K562 (cell line): Measurements from ENCODE around the gene C2CD2L.

Source experiments
- NRF1 ChIP-seq, 2 experiments: fragments of 450-650 bp; IDR thresholded peaks in 1 of 2; conservative IDR thresholded peaks in 1 of 2; 2 replicates each; pipeline ENCODE4 v1.6.1; 2014; ENCODE audit warnings: mild to moderate bottlenecking in 2 of 2
- PCBP1 ChIP-seq: fragments of 200-400 bp; formaldehyde crosslinking; IDR thresholded peaks from 2 replicates; pipeline ENCODE4 v1.6.1; 2018; ENCODE audit warnings: mild to moderate bottlenecking, low read depth, low read length; ENCODE audit not compliant: poor library complexity, severe bottlenecking
- PHF20 ChIP-seq: fragments of 450-650 bp; IDR thresholded peaks from 2 replicates; pipeline ENCODE4 v1.6.1; 2018; ENCODE audit not compliant: partially characterized antibody
- RBM34 ChIP-seq: fragments of 200-400 bp; formaldehyde crosslinking; IDR thresholded peaks from 2 replicates; pipeline ENCODE4 v1.6.1; 2018; ENCODE audit warnings: low read length, borderline replicate concordance; ENCODE audit not compliant: insufficient read depth
- ZBED1 ChIP-seq: IDR thresholded peaks from 2 replicates; pipeline ENCODE4 v1.6.1; 2014
- TF ChIP-seq, protein P1 (sequence below), 3 experiments: IDR thresholded peaks in 2 of 3; conservative IDR thresholded peaks in 1 of 3; 2 replicates each; pipeline ENCODE4 v1.5.1; 2011 to 2012; ENCODE audit warnings: low read length in 3 of 3, mild to moderate bottlenecking in 3 of 3, control low read depth in 2 of 3, improper control_type of control experiment in 1 of 3, inconsistent platforms in 1 of 3, low read depth in 1 of 3, mixed read lengths in 1 of 3, moderate library complexity in 1 of 3; ENCODE audit not compliant: insufficient read depth in 2 of 3
- TF ChIP-seq, protein P2 (sequence below): sonication (generic); formaldehyde crosslinking; IDR thresholded peaks from 2 replicates; pipeline ENCODE4 v1.4.0; 2020; ENCODE audit warnings: mild to moderate bottlenecking, missing genetic modification reagents
- TF ChIP-seq, protein P3 (sequence below): sonication (generic); formaldehyde crosslinking; IDR thresholded peaks from 2 replicates; pipeline ENCODE4 v1.9.0; 2022; ENCODE audit warnings: mild to moderate bottlenecking, missing genetic modification reagents
- TF ChIP-seq, protein P4 (sequence below): fragments of 450-650 bp; formaldehyde crosslinking; IDR thresholded peaks from 2 replicates; pipeline ENCODE4 v1.4.0; 2020; ENCODE audit warnings: mild to moderate bottlenecking, moderate library complexity

- TF ChIP-seq, protein P1, sequence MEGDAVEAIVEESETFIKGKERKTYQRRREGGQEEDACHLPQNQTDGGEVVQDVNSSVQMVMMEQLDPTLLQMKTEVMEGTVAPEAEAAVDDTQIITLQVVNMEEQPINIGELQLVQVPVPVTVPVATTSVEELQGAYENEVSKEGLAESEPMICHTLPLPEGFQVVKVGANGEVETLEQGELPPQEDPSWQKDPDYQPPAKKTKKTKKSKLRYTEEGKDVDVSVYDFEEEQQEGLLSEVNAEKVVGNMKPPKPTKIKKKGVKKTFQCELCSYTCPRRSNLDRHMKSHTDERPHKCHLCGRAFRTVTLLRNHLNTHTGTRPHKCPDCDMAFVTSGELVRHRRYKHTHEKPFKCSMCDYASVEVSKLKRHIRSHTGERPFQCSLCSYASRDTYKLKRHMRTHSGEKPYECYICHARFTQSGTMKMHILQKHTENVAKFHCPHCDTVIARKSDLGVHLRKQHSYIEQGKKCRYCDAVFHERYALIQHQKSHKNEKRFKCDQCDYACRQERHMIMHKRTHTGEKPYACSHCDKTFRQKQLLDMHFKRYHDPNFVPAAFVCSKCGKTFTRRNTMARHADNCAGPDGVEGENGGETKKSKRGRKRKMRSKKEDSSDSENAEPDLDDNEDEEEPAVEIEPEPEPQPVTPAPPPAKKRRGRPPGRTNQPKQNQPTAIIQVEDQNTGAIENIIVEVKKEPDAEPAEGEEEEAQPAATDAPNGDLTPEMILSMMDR (IDR thresholded peaks at IDR 0.05 in 2 of 3, conservative IDR thresholded peaks at IDR 0.05 in 1 of 3; ENCODE audit: insufficient read depth in 2 of 3, low read depth in 1 of 3, low read length in 3 of 3): no peak
- TF ChIP-seq RBM34 (no peak), PCBP1 (no peak), ZBED1 (no peak), NRF1 (conservative IDR thresholded peaks at IDR 0.05 in 1 of 2, IDR thresholded peaks at IDR 0.05 in 1 of 2) (peak in 1 of 2 experiments; percentile 20; a peak in 1 of 4 replicates), PHF20 (peak; percentile 40)
- TF ChIP-seq, protein P2, sequence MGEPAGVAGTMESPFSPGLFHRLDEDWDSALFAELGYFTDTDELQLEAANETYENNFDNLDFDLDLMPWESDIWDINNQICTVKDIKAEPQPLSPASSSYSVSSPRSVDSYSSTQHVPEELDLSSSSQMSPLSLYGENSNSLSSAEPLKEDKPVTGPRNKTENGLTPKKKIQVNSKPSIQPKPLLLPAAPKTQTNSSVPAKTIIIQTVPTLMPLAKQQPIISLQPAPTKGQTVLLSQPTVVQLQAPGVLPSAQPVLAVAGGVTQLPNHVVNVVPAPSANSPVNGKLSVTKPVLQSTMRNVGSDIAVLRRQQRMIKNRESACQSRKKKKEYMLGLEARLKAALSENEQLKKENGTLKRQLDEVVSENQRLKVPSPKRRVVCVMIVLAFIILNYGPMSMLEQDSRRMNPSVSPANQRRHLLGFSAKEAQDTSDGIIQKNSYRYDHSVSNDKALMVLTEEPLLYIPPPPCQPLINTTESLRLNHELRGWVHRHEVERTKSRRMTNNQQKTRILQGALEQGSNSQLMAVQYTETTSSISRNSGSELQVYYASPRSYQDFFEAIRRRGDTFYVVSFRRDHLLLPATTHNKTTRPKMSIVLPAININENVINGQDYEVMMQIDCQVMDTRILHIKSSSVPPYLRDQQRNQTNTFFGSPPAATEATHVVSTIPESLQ (CRISPR knock-in tag): no peak
- TF ChIP-seq, protein P3, sequence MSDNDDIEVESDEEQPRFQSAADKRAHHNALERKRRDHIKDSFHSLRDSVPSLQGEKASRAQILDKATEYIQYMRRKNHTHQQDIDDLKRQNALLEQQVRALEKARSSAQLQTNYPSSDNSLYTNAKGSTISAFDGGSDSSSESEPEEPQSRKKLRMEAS (CRISPR knock-in tag): no peak
- TF ChIP-seq, protein P4, sequence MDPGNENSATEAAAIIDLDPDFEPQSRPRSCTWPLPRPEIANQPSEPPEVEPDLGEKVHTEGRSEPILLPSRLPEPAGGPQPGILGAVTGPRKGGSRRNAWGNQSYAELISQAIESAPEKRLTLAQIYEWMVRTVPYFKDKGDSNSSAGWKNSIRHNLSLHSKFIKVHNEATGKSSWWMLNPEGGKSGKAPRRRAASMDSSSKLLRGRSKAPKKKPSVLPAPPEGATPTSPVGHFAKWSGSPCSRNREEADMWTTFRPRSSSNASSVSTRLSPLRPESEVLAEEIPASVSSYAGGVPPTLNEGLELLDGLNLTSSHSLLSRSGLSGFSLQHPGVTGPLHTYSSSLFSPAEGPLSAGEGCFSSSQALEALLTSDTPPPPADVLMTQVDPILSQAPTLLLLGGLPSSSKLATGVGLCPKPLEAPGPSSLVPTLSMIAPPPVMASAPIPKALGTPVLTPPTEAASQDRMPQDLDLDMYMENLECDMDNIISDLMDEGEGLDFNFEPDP: no peak
Observed at GRCh38 chr11:119062779-119063178, 44.4 kb upstream of the C2CD2L start.
